Stimulated activated naive CD8-positive, alpha-beta T cell treated with anti-CD3 and anti-CD28 coated beads, Interleukin-15, amount 100 ng/mL, for 72 hours (primary cell): Measurements from ENCODE around the gene MRGPRE.

Source experiments
- ATAC-seq: fragments of 150-1000 bp; cut with Tn5 transposase; 2 replicates; pipeline ENCODE4 v1.10.0; 2021; ENCODE audit warnings: mild to moderate bottlenecking, moderate library complexity
- DNase-seq, 2 donors: peaks; one replicate each; pipeline ENCODE4 v3.0.0; 2021 to 2022
- H3K27ac Mint-ChIP-seq, 2 donors: one replicate each; pipeline ENCODE4 v1.8.0; 2022; ENCODE audit warnings: mild to moderate bottlenecking in 2 of 2, mixed read lengths in 2 of 2, moderate library complexity in 2 of 2
- H3K27me3 Mint-ChIP-seq: one replicate; pipeline ENCODE4 v1.8.0; 2022; ENCODE audit warnings: mixed read lengths
- H3K4me1 Mint-ChIP-seq: one replicate; pipeline ENCODE4 v1.8.0; 2022; ENCODE audit warnings: mild to moderate bottlenecking, mixed read lengths
- H3K4me3 Mint-ChIP-seq, 2 donors: one replicate each; pipeline ENCODE4 v1.8.0; 2022; ENCODE audit warnings: mild to moderate bottlenecking in 2 of 2, mixed read lengths in 2 of 2, moderate library complexity in 1 of 2
- H3K9me3 Mint-ChIP-seq, 2 donors: one replicate each; pipeline ENCODE4 v1.8.0; 2022; ENCODE audit warnings: mixed read lengths in 2 of 2

Gene MRGPRE

DNA sequence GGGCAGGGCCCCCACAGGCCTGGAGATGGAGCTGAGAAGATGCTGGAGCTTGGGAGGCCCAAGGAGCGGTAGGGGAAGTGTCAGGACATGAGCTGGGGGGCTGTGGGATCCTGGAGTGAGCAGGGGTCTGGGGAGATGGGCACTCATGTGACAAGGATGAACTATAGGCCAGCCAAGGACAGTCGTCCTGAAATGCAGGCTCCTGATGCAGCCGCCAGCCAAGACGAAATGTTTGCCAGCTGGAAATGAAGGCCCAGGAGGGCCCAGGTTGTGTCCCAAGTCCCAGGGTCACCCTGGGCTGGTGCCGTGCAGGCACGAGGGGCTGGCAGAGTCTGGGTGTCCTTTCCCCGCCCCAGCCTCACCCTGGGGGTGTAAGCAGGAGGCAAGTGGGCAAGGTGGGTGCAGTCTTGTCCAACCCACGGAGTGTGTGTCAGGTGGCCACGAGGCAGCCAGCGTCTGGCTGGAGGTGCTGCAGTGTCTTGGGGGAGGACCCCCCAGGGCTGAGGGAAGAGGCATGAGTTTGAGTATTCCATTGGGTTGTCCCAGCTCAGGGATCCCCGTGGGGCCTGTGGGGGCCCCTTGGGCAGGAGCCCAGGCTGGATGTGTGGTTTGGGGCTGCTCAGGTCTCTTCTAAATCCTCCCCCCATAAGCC is 35.0 kb downstream of the MRGPRE start:
- ATAC-seq: no peak
- Mint-ChIP-seq H3K9me3 (no peaks in the 10 kb centered on the region), H3K4me3 (no peak overlapping the region), H3K4me1 (peaks cover 11% of the 10 kb centered on the region), H3K27me3 (peaks cover 30% of the 10 kb centered on the region), H3K27ac (peak overlapping the region in 1 of 2 donors; percentile 65)
- DNase-seq: no peak

DNA sequence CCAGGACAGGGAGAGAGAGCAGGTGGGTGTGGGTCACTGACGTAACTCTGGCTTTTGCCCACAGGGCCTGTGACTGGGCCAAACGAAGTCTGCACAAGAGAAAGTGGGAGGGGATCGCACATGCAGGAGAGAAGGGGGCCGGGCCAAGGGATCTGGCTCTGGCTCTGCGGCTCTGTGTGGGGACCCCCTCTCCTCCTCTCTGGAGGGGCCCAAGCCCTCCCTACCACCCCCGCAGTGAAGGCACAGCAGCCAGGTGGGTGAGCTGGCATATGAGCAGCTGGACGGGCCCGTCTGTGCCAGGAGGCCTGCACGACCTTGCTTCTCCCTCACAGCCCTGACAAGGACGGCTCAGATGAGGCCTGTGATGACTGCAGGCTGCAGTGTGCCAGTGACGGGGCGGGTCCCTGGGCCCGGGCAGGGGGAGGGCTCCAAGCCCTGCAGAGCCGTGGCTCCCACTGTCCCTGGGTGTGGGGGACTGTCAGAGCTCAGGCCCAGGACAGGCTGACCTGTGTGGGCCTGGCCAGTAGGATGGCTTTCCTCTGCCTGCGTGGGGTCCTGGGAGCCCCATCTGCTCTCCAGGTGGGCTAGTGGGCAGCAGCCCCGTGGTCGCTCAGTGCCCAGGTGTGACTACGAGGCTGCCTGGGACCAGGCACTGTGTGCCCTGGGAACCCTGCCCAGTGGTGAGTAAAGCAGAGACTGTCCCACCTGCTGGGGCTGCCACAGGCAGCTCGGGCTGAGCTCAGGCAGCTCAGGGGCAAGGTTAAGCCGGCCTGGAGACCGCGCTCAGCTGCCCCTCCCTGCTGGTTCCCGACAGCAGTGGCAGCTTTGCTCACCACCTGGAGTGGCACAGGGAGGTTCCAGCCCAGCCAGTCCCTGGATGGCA is 35.8 kb downstream of the MRGPRE start:
- DNase-seq: no peak
- Mint-ChIP-seq H3K4me1 (peaks cover 4% of the 10 kb centered on the region), H3K27me3 (peaks cover 23% of the 10 kb centered on the region), H3K9me3 (no peaks in the 10 kb centered on the region), H3K4me3 (no peak overlapping the region), H3K27ac (no peak overlapping the region)
- peak; percentile 17 for ATAC-seq

DNA sequence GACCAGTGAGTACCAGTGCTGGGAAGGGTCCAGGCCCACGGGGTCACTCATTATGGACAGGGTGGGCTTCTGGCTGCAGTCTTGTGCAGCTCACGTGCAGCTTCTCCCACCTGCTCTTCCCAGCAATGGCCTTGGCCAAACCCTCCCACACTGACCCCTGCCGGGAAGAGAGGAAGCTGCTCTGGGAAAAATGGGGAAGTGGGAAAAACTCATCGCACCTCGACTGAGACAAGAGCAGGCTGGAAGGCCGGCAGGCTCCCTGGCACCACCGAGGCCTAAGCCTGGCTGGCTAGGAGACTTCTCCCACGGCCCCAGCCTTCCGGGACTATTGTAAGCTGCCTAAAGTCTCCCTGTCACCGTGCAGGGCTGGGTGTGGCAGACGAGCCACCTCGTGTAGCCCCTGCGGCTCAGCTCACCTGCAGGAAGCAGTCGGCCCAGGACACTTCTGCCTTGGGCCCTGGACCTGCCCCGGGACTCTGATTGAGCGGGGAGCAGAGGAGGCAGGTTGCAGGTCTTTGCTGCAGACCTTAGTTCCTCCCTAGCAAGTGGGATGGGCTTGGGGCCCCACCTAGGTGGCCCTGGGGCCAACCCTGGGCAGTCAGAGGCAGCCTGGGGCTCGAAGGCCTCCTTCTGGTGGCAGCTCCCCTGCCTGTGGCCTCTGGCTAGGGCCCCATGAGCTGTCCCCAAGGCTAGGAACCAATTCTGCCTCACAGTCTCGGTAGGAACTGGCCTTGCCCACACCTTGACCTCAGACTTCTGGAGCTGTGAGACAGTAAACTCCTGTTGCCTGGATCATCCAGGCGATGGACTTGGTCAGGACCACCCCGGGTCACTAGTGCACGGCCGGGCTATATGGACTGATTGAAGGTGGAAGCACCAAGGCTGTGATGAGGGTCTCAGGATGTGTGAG is 36.7 kb downstream of the MRGPRE start:
- no peak overlapping the region for H3K4me3 Mint-ChIP-seq
- H3K27me3 Mint-ChIP-seq: peaks cover 14% of the 10 kb centered on the region
- no peak for DNase-seq
- ATAC-seq: no peak
- H3K4me1 Mint-ChIP-seq: no peaks in the 10 kb centered on the region
- H3K9me3 Mint-ChIP-seq: no peaks in the 10 kb centered on the region
- no peak overlapping the region for H3K27ac Mint-ChIP-seq

DNA sequence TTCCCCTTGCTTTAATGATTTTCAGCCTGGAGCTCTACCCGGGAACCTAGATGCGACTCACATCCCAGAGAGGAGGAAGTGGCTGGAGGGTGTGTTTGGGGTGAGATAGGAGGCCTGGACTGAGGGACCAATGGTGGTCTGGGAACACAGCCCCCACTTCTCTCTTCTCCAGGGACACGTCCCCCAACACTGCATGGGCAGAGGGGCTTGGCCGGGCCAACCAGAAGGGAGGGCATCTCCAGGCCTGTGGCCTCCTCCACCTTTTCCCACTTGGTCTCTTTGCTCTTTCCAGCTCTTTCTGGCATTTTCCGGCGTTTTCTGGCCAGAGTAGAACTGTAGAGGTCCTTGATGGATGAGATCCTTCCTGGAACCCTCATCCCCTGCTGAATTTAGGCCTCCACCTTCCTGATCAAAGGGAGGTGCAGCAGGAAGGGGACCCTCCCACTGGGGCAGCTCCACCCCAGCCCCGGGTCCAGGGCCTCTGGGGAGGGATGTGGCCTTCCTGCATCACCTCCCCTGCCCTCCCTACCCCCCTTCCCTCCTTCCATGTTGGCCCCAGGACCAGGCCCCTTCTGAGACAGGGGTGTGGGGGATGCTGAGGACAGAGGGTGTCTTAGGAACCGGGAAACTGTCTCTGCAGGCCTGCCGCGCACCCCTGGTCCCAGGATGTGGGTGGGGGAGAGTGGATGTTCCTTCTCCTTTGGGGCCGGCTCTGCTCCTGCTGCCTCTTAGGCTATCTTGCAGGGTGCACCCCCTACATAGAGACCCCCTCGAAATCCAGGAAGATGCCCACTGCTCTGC is 38.0 kb downstream of the MRGPRE start:
- no peaks in the 10 kb centered on the region for H3K9me3 Mint-ChIP-seq
- ATAC-seq (no peak), DNase-seq (no peak)
- no peaks in the 10 kb centered on the region for H3K4me1 Mint-ChIP-seq
- H3K27ac Mint-ChIP-seq: no peak overlapping the region
- H3K27me3 Mint-ChIP-seq: peaks cover 10% of the 10 kb centered on the region
- no peak overlapping the region for H3K4me3 Mint-ChIP-seq

DNA sequence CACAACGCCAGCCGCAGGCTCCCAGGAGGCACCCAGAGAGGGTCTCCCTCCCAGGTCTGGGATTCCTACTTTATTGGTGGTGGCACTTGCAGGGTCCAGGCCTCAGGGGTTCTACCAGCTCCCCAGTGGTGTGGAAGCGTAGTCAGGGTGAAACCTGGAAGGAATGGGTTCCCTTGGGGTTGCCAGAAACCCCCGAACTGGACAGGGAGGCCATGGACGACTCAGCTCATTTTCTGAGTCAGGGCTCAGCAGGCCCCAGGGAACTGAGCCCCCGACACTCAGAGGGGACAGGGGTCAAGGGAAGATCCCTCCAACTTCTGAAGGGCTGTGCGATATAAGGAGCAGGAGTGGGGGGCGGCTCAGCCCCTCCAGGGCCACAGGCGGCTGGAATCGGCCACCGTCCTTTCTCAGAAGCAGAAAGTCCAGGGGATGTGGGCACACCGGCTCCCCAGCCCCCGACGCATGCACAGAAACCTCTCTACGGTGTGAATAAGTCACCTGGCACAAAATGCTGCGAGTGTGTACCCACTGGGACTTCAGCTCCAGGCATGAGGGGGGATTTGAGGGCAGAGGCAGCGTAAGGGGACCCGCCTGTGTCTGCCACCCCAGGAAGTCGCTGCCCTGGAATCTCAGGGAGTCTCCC is 38.7 kb downstream of the MRGPRE start:
- Mint-ChIP-seq H3K27me3 (peaks cover 10% of the 10 kb centered on the region), H3K9me3 (no peaks in the 10 kb centered on the region), H3K27ac (no peak overlapping the region), H3K4me3 (no peak overlapping the region), H3K4me1 (no peaks in the 10 kb centered on the region)
- ATAC-seq (no peak), DNase-seq (no peak)

DNA sequence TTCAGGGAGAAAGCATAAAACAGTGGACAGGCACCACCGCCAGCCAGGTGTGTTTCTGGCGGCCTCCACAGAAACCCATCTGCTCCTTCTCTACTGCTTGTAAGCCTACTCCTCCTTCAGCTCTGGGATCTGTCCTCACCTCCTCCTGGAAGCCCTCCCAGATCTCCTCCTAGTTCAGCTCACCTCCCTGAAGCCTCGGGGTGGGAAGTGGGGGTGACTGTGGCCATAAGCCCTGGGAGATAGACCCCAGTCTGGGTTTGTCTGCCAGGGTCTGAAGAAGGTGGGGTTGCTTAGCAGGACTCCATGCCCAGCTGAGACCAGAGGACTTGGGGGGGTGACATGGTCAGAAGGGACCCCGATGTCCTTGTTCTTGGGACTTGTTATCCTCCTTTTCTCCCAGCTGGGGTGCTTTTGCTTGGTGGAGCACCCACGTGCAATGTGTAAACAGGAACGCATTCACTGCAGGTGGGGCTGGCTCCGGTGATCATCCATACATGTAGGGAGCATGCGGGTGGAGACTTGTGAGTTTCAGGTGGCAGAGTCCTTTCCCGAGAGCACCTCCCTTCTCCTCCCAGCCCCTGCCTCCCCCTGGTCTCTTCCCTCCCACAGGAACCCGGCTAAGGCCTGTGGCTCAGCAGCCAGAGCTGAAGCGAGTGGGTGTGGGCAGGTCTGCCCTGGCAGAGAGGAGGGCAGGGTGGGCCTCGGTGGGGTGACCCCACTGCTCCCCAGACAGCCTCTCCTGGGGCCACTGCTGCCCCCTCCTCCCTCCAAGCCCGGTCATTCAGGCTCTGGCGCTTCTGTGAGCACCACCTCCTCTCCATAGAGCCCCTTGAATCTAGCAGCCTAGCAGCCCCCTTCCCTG is 39.5 kb downstream of the MRGPRE start:
- Mint-ChIP-seq H3K4me3 (no peak overlapping the region), H3K27ac (no peak overlapping the region), H3K27me3 (peaks cover 10% of the 10 kb centered on the region), H3K9me3 (no peaks in the 10 kb centered on the region), H3K4me1 (no peaks in the 10 kb centered on the region)
- DNase-seq (no peak), ATAC-seq (no peak)

DNA sequence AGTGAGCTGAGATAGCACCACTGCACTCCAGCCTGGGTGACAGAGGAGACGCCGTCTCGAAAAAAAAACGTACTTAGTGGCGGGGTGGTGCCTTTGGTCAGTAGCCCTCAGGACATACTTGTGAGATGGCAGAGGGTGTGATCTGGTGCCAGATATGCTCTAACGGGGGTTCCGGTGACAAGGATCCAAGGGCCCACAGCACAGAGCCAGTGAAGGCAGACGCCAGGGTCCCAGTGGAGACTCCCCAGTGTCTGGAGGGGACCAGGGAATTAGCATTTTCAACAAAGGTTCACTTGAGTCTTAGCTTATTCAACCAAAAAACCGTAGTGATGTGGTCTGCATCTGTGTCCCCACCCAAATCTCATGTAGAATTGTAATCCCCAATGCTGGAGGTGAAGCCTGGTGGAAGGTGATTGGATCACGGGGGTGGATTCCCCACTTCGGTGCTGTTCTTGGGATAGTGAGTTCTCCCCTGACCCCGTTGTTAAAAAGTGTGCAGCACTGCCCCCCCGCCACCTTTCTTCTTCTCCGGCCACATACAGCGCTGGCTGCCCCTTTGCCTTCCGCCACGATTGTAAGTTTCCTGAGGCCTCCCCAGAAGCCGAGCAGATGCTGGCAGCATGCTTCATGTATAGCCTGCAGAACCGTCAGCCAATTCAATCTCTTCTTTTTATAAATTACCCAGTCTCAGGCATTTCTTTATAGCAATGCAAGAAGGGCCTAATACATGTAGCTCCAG is 40.5 kb downstream of the MRGPRE start:
- H3K27me3 Mint-ChIP-seq: peaks cover under 1% of the 10 kb centered on the region
- DNase-seq (no peak), ATAC-seq (no peak)
- no peak overlapping the region for H3K4me3 Mint-ChIP-seq
- H3K27ac Mint-ChIP-seq: no peak overlapping the region
- H3K4me1 Mint-ChIP-seq: no peaks in the 10 kb centered on the region
- H3K9me3 Mint-ChIP-seq: no peaks in the 10 kb centered on the region

DNA sequence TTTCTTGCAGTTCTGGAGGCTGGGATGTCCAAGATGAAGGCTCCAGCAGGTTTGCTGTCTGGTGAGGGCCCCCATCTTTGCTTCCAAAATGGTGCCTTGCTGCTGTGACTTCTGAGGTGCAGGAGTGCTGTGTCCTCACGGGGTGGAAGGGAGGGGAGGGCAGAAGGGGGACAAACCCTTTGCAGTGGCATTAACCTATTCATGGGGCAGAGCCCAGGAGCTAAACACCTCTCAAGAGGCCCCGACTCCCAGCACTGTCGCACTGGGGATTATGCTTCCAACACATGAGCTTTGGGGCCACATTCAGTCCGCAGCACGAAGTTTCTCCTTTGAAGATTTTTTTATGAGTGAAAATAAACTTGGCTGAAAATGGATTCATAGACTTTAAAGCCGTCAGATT is 41.6 kb downstream of the MRGPRE start:
- no peak for ATAC-seq
- H3K4me1 Mint-ChIP-seq: no peaks in the 10 kb centered on the region
- DNase-seq: no peak
- no peaks in the 10 kb centered on the region for H3K27me3 Mint-ChIP-seq
- no peak overlapping the region for H3K4me3 Mint-ChIP-seq
- no peak overlapping the region for H3K27ac Mint-ChIP-seq
- no peaks in the 10 kb centered on the region for H3K9me3 Mint-ChIP-seq

DNA sequence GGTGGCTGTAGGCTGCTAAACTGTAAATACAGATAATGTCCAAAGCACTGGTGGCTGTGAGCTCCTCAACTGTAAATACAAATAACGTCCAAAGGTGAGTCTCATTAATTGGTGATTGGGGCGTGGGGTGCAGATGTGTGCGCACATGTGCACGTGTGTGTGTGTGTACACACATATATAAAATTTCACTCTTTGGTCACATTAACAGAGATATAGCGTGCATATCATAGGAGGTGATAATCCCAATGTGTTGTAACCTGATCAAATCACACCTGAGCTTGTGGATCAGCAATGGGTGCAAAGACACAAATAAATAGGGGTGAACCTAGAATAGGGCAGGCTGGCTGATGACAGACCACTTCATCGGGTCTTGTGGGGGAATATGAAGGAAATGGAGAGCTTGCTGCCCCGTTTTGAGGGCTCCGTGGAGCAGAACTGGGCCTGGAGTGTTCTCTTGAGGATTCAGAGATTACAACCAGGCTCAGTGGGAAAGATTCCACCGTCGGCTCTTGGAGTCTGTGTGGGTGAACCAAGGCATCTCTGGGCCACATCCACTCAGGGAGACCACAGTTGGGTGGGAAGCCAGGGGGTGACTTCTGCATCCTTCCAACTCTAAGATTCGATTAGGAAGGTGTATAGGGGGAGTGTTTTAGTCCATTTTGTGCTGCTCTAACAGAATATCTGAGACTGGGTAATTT is 42.2 kb downstream of the MRGPRE start:
- Mint-ChIP-seq H3K4me1 (no peaks in the 10 kb centered on the region), H3K27ac (no peak overlapping the region), H3K27me3 (no peaks in the 10 kb centered on the region), H3K9me3 (no peaks in the 10 kb centered on the region), H3K4me3 (no peak overlapping the region)
- ATAC-seq (no peak), DNase-seq (no peak)

DNA sequence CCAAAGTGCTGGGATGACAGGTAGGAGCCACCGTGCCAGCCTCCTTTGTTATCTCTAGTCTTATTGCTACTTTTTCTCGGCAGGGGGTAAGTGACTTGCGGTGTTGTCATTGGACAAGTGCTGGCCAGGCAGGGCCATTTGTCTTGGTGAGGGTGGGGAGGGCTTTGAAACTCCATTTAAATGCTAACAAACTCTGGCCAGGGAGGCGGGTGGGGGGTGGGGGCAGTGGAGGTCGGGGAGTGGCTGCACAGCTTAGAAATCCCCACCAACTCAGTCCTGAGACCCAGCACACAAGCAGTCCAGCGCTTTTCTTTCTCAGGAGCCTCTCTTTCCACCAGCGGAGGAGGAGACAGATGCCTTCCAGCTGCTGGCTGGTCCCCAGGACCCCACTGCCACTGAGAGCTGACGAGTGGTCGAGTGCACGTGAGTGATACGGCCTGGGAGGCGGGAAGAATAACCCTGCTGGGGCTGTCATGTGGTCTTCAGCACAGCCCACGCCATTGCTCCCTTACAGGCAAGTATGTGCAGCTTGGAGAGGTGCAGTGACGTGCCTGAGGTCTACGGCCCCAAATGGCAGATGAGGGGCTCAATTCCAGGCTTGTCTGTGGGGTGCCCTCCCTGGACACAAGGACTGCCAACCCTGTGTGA is 42.9 kb downstream of the MRGPRE start:
- DNase-seq (no peak), ATAC-seq (no peak)
- Mint-ChIP-seq H3K4me3 (no peak overlapping the region), H3K27me3 (no peaks in the 10 kb centered on the region), H3K9me3 (no peaks in the 10 kb centered on the region), H3K4me1 (no peaks in the 10 kb centered on the region), H3K27ac (peak overlapping the region in 1 of 2 donors; percentile 12)

DNA sequence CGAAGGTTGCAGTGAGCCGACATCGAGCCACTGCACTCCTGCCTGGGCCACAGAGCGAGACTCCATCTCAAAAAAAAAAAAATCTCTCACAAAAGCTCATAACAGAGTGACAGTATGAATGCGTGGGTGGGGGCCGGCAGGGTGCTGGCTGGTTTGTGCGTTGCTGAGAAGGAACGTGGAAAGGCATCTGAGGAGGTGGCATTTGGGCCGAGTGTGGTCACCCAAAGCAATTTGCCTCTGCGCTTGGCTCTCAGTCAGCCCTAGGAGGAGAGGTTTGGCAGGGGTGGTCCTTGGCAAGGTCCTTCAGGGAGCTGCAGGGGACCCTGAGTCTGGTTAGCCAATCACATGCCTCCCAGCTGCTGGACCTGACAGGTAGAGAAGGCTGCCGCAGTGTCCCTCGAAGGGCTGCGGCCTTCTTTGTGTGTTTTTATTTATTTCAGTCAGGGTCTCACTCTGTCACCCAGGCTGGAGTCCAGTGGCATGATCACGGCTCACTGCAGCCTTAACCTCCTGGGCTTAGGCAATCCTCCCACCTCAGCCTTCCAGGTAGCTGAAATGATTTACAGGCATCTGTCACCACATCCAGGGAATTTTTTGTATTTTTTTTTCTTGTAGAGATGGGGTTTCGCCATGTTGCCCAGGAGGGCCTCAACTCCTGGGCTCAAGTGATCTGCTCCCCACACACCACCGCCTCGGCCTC is 43.6 kb downstream of the MRGPRE start:
- no peak overlapping the region for H3K4me3 Mint-ChIP-seq
- no peak for ATAC-seq
- H3K9me3 Mint-ChIP-seq: no peaks in the 10 kb centered on the region
- DNase-seq: no peak
- no peak overlapping the region for H3K27ac Mint-ChIP-seq
- no peaks in the 10 kb centered on the region for H3K27me3 Mint-ChIP-seq
- no peaks in the 10 kb centered on the region for H3K4me1 Mint-ChIP-seq
